GM12878 (cell line): ENCODE measurements around the gene FIBCD1. TPM values are rescaled to one million over a fixed set of nuclear protein-coding genes. Genes with fewer than 3 reads are reported as not detected.

Experiments used
- ATAC-seq: fragments of 200-7000 bp; cut with Tn5 transposase; 3 replicates; pipeline ENCODE4 v1.9.1; 2020; ENCODE audit warnings: mild to moderate bottlenecking, moderate library complexity
- BruUV-seq: library from RNA; stranded (reverse); fragments of 400-500 nt; replicated peaks from 2 replicates; lab custom pipeline; 2021; lab: Mats Ljungman, UMichigan
- CTCF ChIA-PET: fragments of 300-600 bp; sonication (Branson Sonifier 250); formaldehyde crosslinking; extraction: SDS; loops from one replicate; lab custom pipeline; 2021; ENCODE audit warnings: inconsistent platforms; lab: Yijun Ruan, JAX
- POLR2A ChIA-PET: fragments of 350-600 bp; formaldehyde crosslinking; extraction: SDS; loops from one replicate; lab custom pipeline; 2021; ENCODE audit warnings: inconsistent platforms; lab: Charles Lee
- RAD21 ChIA-PET: fragments of 300-600 bp; sonication (Branson Sonifier 250); formaldehyde crosslinking; loops from one replicate; lab custom pipeline; 2023; ENCODE audit warnings: antibody characterized with exemption; ENCODE audit not compliant: unreplicated experiment; lab: Charles Lee
- SMC1A ChIA-PET: fragments of 300-600 bp; sonication (Branson Sonifier 250); formaldehyde crosslinking; loops from one replicate; lab custom pipeline; 2023; ENCODE audit not compliant: unreplicated experiment, uncharacterized antibody; lab: Charles Lee
- DNase-seq: peaks from one replicate; pipeline ENCODE4 v3.0.0-alpha.2; 2011; ENCODE audit warnings: low read depth, low spot score
- FAIRE-seq: peaks from 3 replicates; lab custom pipeline; 2011; peaks lifted over from hg19 to GRCh38; lab: Jason Lieb, UNC
- H2AFZ ChIP-seq: 2 replicates; pipeline ENCODE4 v1.6.0; 2011; ENCODE audit warnings: low read depth, low read length, control low read depth; ENCODE audit not compliant: control insufficient read depth
- H3K27ac ChIP-seq: 2 replicates; pipeline ENCODE4 v1.5.1; 2011; ENCODE audit warnings: control low read depth; ENCODE audit not compliant: control insufficient read depth, insufficient read depth
- H3K27me3 ChIP-seq, 2 experiments: replicated peaks in 1 of 2; 2 replicates each; pipeline versions ENCODE4 v1.6.0 to v1.6.1; 2011; ENCODE audit warnings: low read length in 1 of 2; ENCODE audit not compliant: control insufficient read depth in 2 of 2, insufficient read depth in 2 of 2
- H3K36me3 ChIP-seq, 2 experiments: 2 replicates each; pipeline ENCODE4 v1.5.1; 2011; ENCODE audit warnings: low read length in 1 of 2; ENCODE audit not compliant: control insufficient read depth in 2 of 2, insufficient read depth in 2 of 2
- H3K4me1 ChIP-seq: 2 replicates; pipeline ENCODE4 v1.6.1; 2011; ENCODE audit warnings: mild to moderate bottlenecking, low read length, moderate library complexity, mixed read lengths; ENCODE audit not compliant: control insufficient read depth, insufficient read depth
- H3K4me2 ChIP-seq: 2 replicates; pipeline ENCODE4 v1.6.0; 2011; ENCODE audit warnings: control low read depth; ENCODE audit not compliant: control insufficient read depth, insufficient read depth
- H3K4me3 ChIP-seq: fragments of 200-600 bp; sonication (generic); 2 replicates; pipeline ENCODE4 v1.5.1; 2016
- H3K79me2 ChIP-seq: 2 replicates; pipeline ENCODE4 v1.6.0; 2011; ENCODE audit warnings: low read length; ENCODE audit not compliant: control insufficient read depth, insufficient read depth
- H3K9ac ChIP-seq: 2 replicates; pipeline ENCODE4 v1.8.0; 2011; ENCODE audit warnings: low read length, control low read depth, mixed read lengths; ENCODE audit not compliant: control insufficient read depth, insufficient read depth
- H3K9me3 ChIP-seq: replicated peaks from 3 replicates; pipeline ENCODE4 v1.5.1; 2011; ENCODE audit warnings: mild to moderate bottlenecking, low read length; ENCODE audit not compliant: control insufficient read depth, insufficient read depth
- H4K20me1 ChIP-seq: 2 replicates; pipeline ENCODE4 v1.6.0; 2011; ENCODE audit not compliant: control insufficient read depth, insufficient read depth
- CHD4 ChIP-seq: fragments of 200-600 bp; sonication (generic); IDR thresholded peaks from 2 replicates; pipeline ENCODE4 v1.6.1; 2016; ENCODE audit warnings: mild to moderate bottlenecking
- CTCF ChIP-seq, 3 experiments: IDR thresholded peaks in 2 of 3; conservative IDR thresholded peaks in 1 of 3; 2 replicates each; pipeline ENCODE4 v1.5.1; 2011; ENCODE audit warnings: low read depth in 3 of 3, low read length in 3 of 3, mild to moderate bottlenecking in 3 of 3, control low read depth in 2 of 3, moderate library complexity in 2 of 3, inconsistent platforms in 1 of 3, mixed read lengths in 1 of 3; ENCODE audit not compliant: control insufficient read depth in 2 of 3, insufficient read depth in 1 of 3; ENCODE audit errors: extremely low read depth in 1 of 3
- EP300 ChIP-seq, 2 experiments: fragments of 150-350 bp in 1 of 2; IDR thresholded peaks; 2 replicates each; pipeline ENCODE4 v1.6.1; 2011 to 2012; ENCODE audit warnings: low read depth in 2 of 2, low read length in 2 of 2, borderline replicate concordance in 1 of 2, improper control_type of control experiment in 1 of 2, inconsistent platforms in 1 of 2; ENCODE audit not compliant: control insufficient read depth in 1 of 2
- IRF4 ChIP-seq: IDR thresholded peaks from 2 replicates; pipeline ENCODE4 v1.6.1; 2011; ENCODE audit warnings: low read depth, low read length
- MEF2A ChIP-seq: IDR thresholded peaks from 2 replicates; pipeline ENCODE4 v1.6.1; 2011; ENCODE audit warnings: low read depth, mild to moderate bottlenecking, low read length, moderate library complexity; ENCODE audit not compliant: insufficient read depth
- MEF2B ChIP-seq: fragments of 450-650 bp; IDR thresholded peaks from 2 replicates; pipeline ENCODE4 v1.6.1; 2018; ENCODE audit warnings: mild to moderate bottlenecking, moderate library complexity; ENCODE audit not compliant: partially characterized antibody, poor library complexity, severe bottlenecking
- NFIC ChIP-seq: IDR thresholded peaks from 2 replicates; pipeline ENCODE4 v1.6.1; 2012; ENCODE audit warnings: low read depth, mild to moderate bottlenecking, inconsistent platforms, low read length, moderate library complexity
- PAX5 ChIP-seq: IDR thresholded peaks from 2 replicates; pipeline ENCODE4 v1.6.1; 2011; ENCODE audit warnings: low read depth, low read length, borderline replicate concordance
- SMAD1 ChIP-seq: fragments of 450-650 bp; IDR thresholded peaks from 2 replicates; pipeline ENCODE4 v1.6.1; 2018; ENCODE audit warnings: mild to moderate bottlenecking, low read depth; ENCODE audit not compliant: partially characterized antibody
- SMARCA5 ChIP-seq: fragments of 450-650 bp; IDR thresholded peaks from 2 replicates; pipeline ENCODE4 v1.6.1; 2017; ENCODE audit warnings: mild to moderate bottlenecking
- SP1 ChIP-seq: IDR thresholded peaks from one replicate; pipeline ENCODE4 v1.6.1; 2011; ENCODE audit warnings: low read depth, low read length
- SREBF1 ChIP-seq: IDR thresholded peaks from 2 replicates; pipeline ENCODE4 v1.6.1; 2012; ENCODE audit warnings: mild to moderate bottlenecking, low read length
- TARDBP ChIP-seq: IDR thresholded peaks from 2 replicates; pipeline ENCODE4 v1.6.1; 2016; ENCODE audit warnings: borderline replicate concordance
- YY1 ChIP-seq: IDR thresholded peaks from 2 replicates; pipeline ENCODE4 v1.6.1; 2011; ENCODE audit warnings: low read depth, mild to moderate bottlenecking, low read length
- ZNF217 ChIP-seq: fragments of 450-650 bp; IDR thresholded peaks from 2 replicates; pipeline ENCODE4 v1.6.1; 2017; ENCODE audit warnings: antibody characterized with exemption, mild to moderate bottlenecking
- ZNF622 ChIP-seq: fragments of 450-650 bp; IDR thresholded peaks from 2 replicates; pipeline ENCODE4 v1.6.1; 2017; ENCODE audit warnings: mild to moderate bottlenecking, inconsistent platforms
- WGBS: methylation state at CpG from one replicate; pipeline ENCODE4 v1.1.6; 2016; ENCODE audit warnings: low lambda C conversion rate; ENCODE audit not compliant: insufficient replicate concordance, insufficient coverage; ENCODE audit errors: missing lambda C conversion rate; 5-methylcytosine and 5-hydroxymethylcytosine counted together
- in situ Hi-C: fragments of 300-500 bp; cut with MboI; formaldehyde crosslinking; loops from 9 replicates; pipeline ENCODE4 v1.14.3; 2018; ENCODE audit warnings: mixed read lengths
- intact Hi-C: fragments of 100-400 bp; cut with micrococcal nuclease; formaldehyde crosslinking; loops from one replicate; pipeline ENCODE4 v1.14.2; 2022; ENCODE audit not compliant: unreplicated experiment
- polyA plus RNA-seq, 11 experiments: library from polyadenylated mRNA; depleted of rRNA in 4 of 11; unstranded in 6 of 11; stranded (reverse) in 5 of 11; fragments of >200 nt; fragmentation: Nextera tagmentation in 4 of 11; fragmentation: Illumina TruSeq in 1 of 11; extraction: Ambion mirVana in 4 of 11; extraction: Trizol in 1 of 11; gene quantifications; 1 replicate in 1 of 11; 2 replicates in 10 of 11; pipeline versions ENCODE4 v1.2.1 to v1.2.3, GENCODE V29; 2011 to 2016; ENCODE audit warnings: inconsistent platforms in 2 of 11, missing spikeins in 2 of 11, low read depth in 1 of 11
- total RNA-seq, 4 experiments: library from RNA; depleted of rRNA in 3 of 4; stranded (reverse); fragments of >200 nt in 3 of 4; fragmentation: Illumina TruSeq in 1 of 4; extraction: Trizol in 1 of 4; gene quantifications; 2 replicates each; pipeline versions ENCODE4 v1.2.1 to v1.2.3, GENCODE V29; 2013 to 2021
- TF ChIP-seq, protein P1 (sequence below): fragments of 450-650 bp; IDR thresholded peaks from 2 replicates; pipeline ENCODE4 v1.6.1; 2016; ENCODE audit warnings: mild to moderate bottlenecking

Gene FIBCD1
- total and polyA plus RNA-seq, 10 of the 15 experiments (the other 5 are each of a cell fraction or from before 2014, with no cell fraction given): 0.04 to 0.95 (median 0.25) TPM; not detected in 6

DNA sequence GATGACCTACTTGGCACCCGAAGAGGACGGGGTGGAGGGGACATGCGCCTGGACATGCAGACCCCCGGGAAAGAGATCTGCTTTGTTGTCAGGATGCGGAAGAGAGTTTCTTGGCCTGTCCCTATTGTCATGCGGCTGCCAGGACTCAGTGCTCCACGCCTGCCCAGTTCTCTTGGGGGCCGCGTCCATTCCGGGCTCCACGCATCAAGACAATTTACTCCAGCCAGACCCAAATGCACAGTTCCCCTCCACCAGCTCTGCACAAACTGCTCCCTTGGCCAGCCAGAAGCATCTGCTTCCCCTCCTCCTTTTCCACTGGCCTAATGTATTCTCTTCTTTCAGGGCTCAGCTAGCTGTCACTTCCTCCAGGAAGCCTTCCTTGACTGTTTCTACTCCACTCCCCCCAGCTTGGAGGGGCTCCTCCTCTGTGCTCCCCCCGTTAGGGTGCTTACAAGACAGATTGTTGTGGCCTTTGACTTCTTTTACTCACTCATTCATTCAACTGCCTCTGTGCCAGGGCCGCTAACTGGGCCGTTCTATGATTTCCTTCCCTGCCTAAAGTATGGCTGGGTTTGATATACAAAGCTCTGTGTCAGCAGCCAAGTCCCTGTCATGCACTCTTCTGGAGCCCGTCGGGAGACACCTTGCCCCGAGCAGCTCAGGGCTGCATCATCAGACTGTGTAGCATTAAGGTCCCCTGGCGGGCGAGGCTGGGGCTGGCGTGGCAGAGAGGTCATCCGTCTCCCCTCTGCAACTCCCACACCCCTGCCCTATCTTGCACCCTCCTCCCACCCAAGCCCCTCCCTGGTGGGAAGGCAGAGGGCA lies 6.6 kb downstream of the FIBCD1 start (continued):
- TF ChIP-seq CTCF (IDR thresholded peaks at IDR 0.05 in 2 of 3, conservative IDR thresholded peaks at IDR 0.05 in 1 of 3; ENCODE audit: control insufficient read depth in 2 of 3, extremely low read depth in 1 of 3, insufficient read depth in 1 of 3, low read depth in 3 of 3, low read length in 3 of 3) (0 out of 6 replicates have a peak, but pooled peaks of 1 of the 3 experiments have one; percentile 4), EP300 (IDR thresholded peaks at IDR 0.05; ENCODE audit: borderline replicate concordance in 1 of 2, control insufficient read depth in 1 of 2, low read depth in 2 of 2, low read length in 2 of 2) (no peak), YY1 (no peak), MEF2A (no peak), MEF2B (no peak)
- TF ChIP-seq, all 136 proteins: peak for 2

- SMC1A ChIA-PET: interaction anchor here (1.0 to 3.3 kb wide), 2 partner anchors 61 to 65 kb away, joined by 3 to 20 read pairs; no protein-coding TSS in a partner anchor
- Histone ChIP-seq H3K4me1 (peaks cover 39% of the 10 kb centered on the region), H3K79me2 (no peaks in the 10 kb centered on the region), H4K20me1 (peaks cover 8% of the 10 kb centered on the region), H3K4me3 (no peak overlapping the region), H3K27me3 (peaks cover 0 to 4% of the 10 kb centered on the region in 2 experiments; a peak in 1 of 4 replicates), H3K4me2 (peak overlapping the region; percentile 66), H3K27ac (no peak overlapping the region), H2AFZ (no peak overlapping the region; the same call in 1 of the 2 replicates), H3K9me3 (no peaks in the 10 kb centered on the region), H3K36me3 (no peaks in the 10 kb centered on the region), H3K9ac (no peak overlapping the region)
- BruUV-seq: no TSS peak
- WGBS: 11% methylated on average over 20 of the region's 20 CpGs
- in situ Hi-C loops: no loop called here
- POLR2A ChIA-PET: no interaction called here
- RAD21 ChIA-PET: interaction anchor here (1.6 kb wide), 1 partner anchor 62 kb away, joined by 6 read pairs; no protein-coding TSS in a partner anchor
- FAIRE-seq (peak; percentile 64), ATAC-seq (peak; percentile 79), DNase-seq (peak; percentile 64)
- intact Hi-C loops: loop anchor here (10.0 kb wide), 1 partner anchor 113 kb away; no protein-coding TSS in a partner anchor
- CTCF ChIA-PET: interaction anchor here (1.0 to 7.8 kb wide), 2 partner anchors 63 to 67 kb away, joined by 3 to 89 read pairs; no protein-coding TSS in a partner anchor
- no peak for TF ChIP-seq ZNF622
- 0 out of 2 replicates have a peak, but pooled peaks have one; percentile 26 for TF ChIP-seq NFIC
- peak; percentile 98 for TF ChIP-seq PAX5
- peak; percentile 97 for TF ChIP-seq SMAD1
- TF ChIP-seq MEF2B: peak; percentile 85
- no peak for TF ChIP-seq TARDBP
- TF ChIP-seq SREBF1: no peak
- TF ChIP-seq, protein P1, sequence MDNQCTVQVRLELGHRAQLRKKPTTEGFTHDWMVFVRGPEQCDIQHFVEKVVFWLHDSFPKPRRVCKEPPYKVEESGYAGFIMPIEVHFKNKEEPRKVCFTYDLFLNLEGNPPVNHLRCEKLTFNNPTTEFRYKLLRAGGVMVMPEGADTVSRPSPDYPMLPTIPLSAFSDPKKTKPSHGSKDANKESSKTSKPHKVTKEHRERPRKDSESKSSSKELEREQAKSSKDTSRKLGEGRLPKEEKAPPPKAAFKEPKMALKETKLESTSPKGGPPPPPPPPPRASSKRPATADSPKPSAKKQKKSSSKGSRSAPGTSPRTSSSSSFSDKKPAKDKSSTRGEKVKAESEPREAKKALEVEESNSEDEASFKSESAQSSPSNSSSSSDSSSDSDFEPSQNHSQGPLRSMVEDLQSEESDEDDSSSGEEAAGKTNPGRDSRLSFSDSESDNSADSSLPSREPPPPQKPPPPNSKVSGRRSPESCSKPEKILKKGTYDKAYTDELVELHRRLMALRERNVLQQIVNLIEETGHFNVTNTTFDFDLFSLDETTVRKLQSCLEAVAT: 0 out of 2 replicates have a peak, but pooled peaks have one; percentile 60
- no peak for TF ChIP-seq CHD4
- TF ChIP-seq SP1: no peak
- peak; percentile 98 for TF ChIP-seq SMARCA5
- peak; percentile 59; the same call in 1 of the 2 replicates for TF ChIP-seq IRF4
- peak; percentile 60; the same call in 1 of the 2 replicates for TF ChIP-seq ZNF217
Observed at GRCh38 chr9:130931508-130932254, 7.4 kb downstream of the FIBCD1 start.
